PC-3 (cell line): ENCODE results near the gene DERL3. TPM values are rescaled to one million over a fixed set of nuclear protein-coding genes. Genes with fewer than 3 reads are reported as not detected.

ENCODE experiments used
- ATAC-seq: fragments of 200-7000 bp; cut with Tn5 transposase; 2 replicates; pipeline ENCODE4 v1.9.1; 2020; ENCODE audit warnings: mild to moderate bottlenecking, moderate library complexity
- BruUV-seq: library from RNA; stranded (reverse); fragments of 400-500 nt; replicated peaks from 2 replicates; lab custom pipeline; 2021; lab: Mats Ljungman, UMichigan
- CTCF ChIA-PET: fragments of 300-600 bp; sonication (Branson Sonifier 250); formaldehyde crosslinking; loops from one replicate; lab custom pipeline; 2022; ENCODE audit warnings: antibody characterized with exemption; lab: Charles Lee
- POLR2A ChIA-PET: fragments of 300-600 bp; sonication (Branson Sonifier 250); formaldehyde crosslinking; loops from one replicate; lab custom pipeline; 2022; ENCODE audit warnings: antibody characterized with exemption; ENCODE audit not compliant: unreplicated experiment; lab: Charles Lee
- DNase-seq: peaks from one replicate; pipeline ENCODE4 v3.0.0-alpha.2; 2015
- H2AFZ ChIP-seq: fragments of 300-600 bp; sonication (generic); 2 replicates; pipeline ENCODE4 v1.6.0; 2016; ENCODE audit warnings: antibody characterized with exemption, low read length
- H3F3A ChIP-seq: fragments of 300-600 bp; sonication (generic); one replicate; pipeline ENCODE4 v1.6.0; 2017; ENCODE audit warnings: antibody characterized with exemption, low read length, control low read depth, mild to moderate bottlenecking; ENCODE audit not compliant: unreplicated experiment
- H3K27ac ChIP-seq: fragments of 300-600 bp; sonication (generic); 2 replicates; pipeline ENCODE4 v1.5.1; 2016; ENCODE audit warnings: mild to moderate bottlenecking, low read length
- H3K27me3 ChIP-seq: fragments of 300-600 bp; sonication (generic); 2 replicates; pipeline ENCODE4 v1.6.1; 2016; ENCODE audit warnings: low read length, mixed read lengths
- H3K36me3 ChIP-seq: fragments of 300-600 bp; sonication (generic); 2 replicates; pipeline ENCODE4 v1.6.1; 2016; ENCODE audit warnings: low read depth, mixed run types, low read length, mixed read lengths
- H3K4me1 ChIP-seq: fragments of 300-600 bp; sonication (generic); 2 replicates; pipeline ENCODE4 v1.5.1; 2016; ENCODE audit warnings: low read length; ENCODE audit not compliant: insufficient read depth
- H3K4me2 ChIP-seq: fragments of 300-600 bp; sonication (generic); 2 replicates; pipeline ENCODE4 v1.6.0; 2016; ENCODE audit warnings: low read length
- H3K4me3 ChIP-seq: fragments of 300-600 bp; sonication (generic); 2 replicates; pipeline ENCODE4 v1.5.1; 2016; ENCODE audit warnings: mild to moderate bottlenecking, low read length, mixed read lengths
- H3K79me2 ChIP-seq: fragments of 300-600 bp; sonication (generic); 2 replicates; pipeline ENCODE4 v1.6.1; 2017; ENCODE audit warnings: low read length, mixed read lengths
- H3K9ac ChIP-seq: fragments of 300-600 bp; sonication (generic); 2 replicates; pipeline ENCODE4 v1.6.0; 2016; ENCODE audit warnings: mild to moderate bottlenecking, low read length
- H3K9me2 ChIP-seq: fragments of 300-600 bp; sonication (generic); replicated peaks from 2 replicates; pipeline ENCODE4 v1.6.1; 2016; ENCODE audit warnings: mixed run types, low read length, mixed read lengths
- H3K9me3 ChIP-seq: fragments of 300-600 bp; sonication (generic); 2 replicates; pipeline ENCODE4 v1.6.1; 2016; ENCODE audit warnings: low read length, mixed read lengths
- H4K20me1 ChIP-seq: fragments of 300-600 bp; sonication (generic); 2 replicates; pipeline ENCODE4 v1.6.1; 2016; ENCODE audit warnings: low read length, mixed read lengths
- CTCF ChIP-seq: fragments of 300-600 bp; sonication (generic); conservative IDR thresholded peaks from 2 replicates; pipeline ENCODE4 v1.5.1; 2017; ENCODE audit warnings: antibody characterized with exemption, low read depth, mild to moderate bottlenecking, low read length
- EZH2 ChIP-seq: fragments of 300-600 bp; sonication (generic); IDR thresholded peaks from one replicate; pipeline ENCODE4 v1.6.1; 2017; ENCODE audit warnings: antibody characterized with exemption, mild to moderate bottlenecking, low read length; ENCODE audit not compliant: unreplicated experiment
- EZH2phosphoT487 ChIP-seq: fragments of 300-600 bp; sonication (generic); IDR thresholded peaks from 2 replicates; pipeline ENCODE4 v1.6.1; 2018; ENCODE audit warnings: mild to moderate bottlenecking, antibody characterized with exemption, low read length, borderline replicate concordance
- intact Hi-C: fragments of 100-400 bp; cut with micrococcal nuclease; formaldehyde crosslinking; loops from 2 replicates; pipeline ENCODE4 v1.9.0; 2023
- total RNA-seq: library from RNA; depleted of rRNA; stranded (reverse); fragments of >200 nt; gene quantifications from 2 replicates; pipeline ENCODE4 v1.2.3, GENCODE V29; 2014

The DERL3 gene
- total RNA-seq, 1 experiment from 2014 or later: not detected

GRCh38 chr22:23844739-23845202, 6.0 kb upstream of the DERL3 start:
- CTCF ChIA-PET: no interaction called here
- no peaks in the 10 kb centered on the region for H3K9me2 ChIP-seq
- no peak overlapping the region for H3K9ac ChIP-seq
- TF ChIP-seq EZH2phosphoT487 (no peak), EZH2 (no peak), CTCF (no peak)
- DNase-seq: no peak
- no peaks in the 10 kb centered on the region for H4K20me1 ChIP-seq
- H3K4me2 ChIP-seq: no peak overlapping the region
- no peak overlapping the region for H2AFZ ChIP-seq
- H3K4me1 ChIP-seq: no peaks in the 10 kb centered on the region
- H3K27me3 ChIP-seq: no peaks in the 10 kb centered on the region
- no peak for ATAC-seq
- POLR2A ChIA-PET: no interaction called here
- no peaks in the 10 kb centered on the region for H3K79me2 ChIP-seq
- H3K36me3 ChIP-seq: no peaks in the 10 kb centered on the region
- H3K9me3 ChIP-seq: no peaks in the 10 kb centered on the region
- intact Hi-C loops: loop anchor here (5.0 kb wide), 2 partner anchors 77 to 302 kb away; partner anchors contain the start of gene CHCHD10
- no peak overlapping the region for H3K4me3 ChIP-seq
- H3K27ac ChIP-seq: no peak overlapping the region
- H3F3A ChIP-seq: no peaks in the 10 kb centered on the region
- no TSS peak for BruUV-seq

GRCh38 chr22:23842599-23842998, 3.8 kb upstream of the DERL3 start:
- no peak for DNase-seq
- H3K79me2 ChIP-seq: no peaks in the 10 kb centered on the region
- H4K20me1 ChIP-seq: no peaks in the 10 kb centered on the region
- no peak overlapping the region for H3K4me2 ChIP-seq
- H3F3A ChIP-seq: no peaks in the 10 kb centered on the region
- no peak for ATAC-seq
- no peak overlapping the region for H2AFZ ChIP-seq
- ChIA-PET CTCF (no interaction called here), POLR2A (no interaction called here)
- intact Hi-C loops: no loop called here
- no peak for TF ChIP-seq EZH2phosphoT487
- no peak for TF ChIP-seq CTCF
- TF ChIP-seq EZH2: no peak
- no peaks in the 10 kb centered on the region for H3K36me3 ChIP-seq
- H3K9ac ChIP-seq: no peak overlapping the region
- H3K27me3 ChIP-seq: no peaks in the 10 kb centered on the region
- no TSS peak for BruUV-seq
- H3K27ac ChIP-seq: no peak overlapping the region
- H3K9me2 ChIP-seq: no peaks in the 10 kb centered on the region
- 0 out of 2 replicates have a peak, but pooled peaks cover 3% of the 10 kb centered on the region for H3K4me1 ChIP-seq
- no peak overlapping the region for H3K4me3 ChIP-seq
- H3K9me3 ChIP-seq: no peaks in the 10 kb centered on the region

- intact Hi-C loops: no loop called here
- DNase-seq (no peak), ATAC-seq (no peak)
- H3K9me3 ChIP-seq: no peaks in the 10 kb centered on the region
- no peaks in the 10 kb centered on the region for H3K79me2 ChIP-seq
- no peaks in the 10 kb centered on the region for H4K20me1 ChIP-seq
- no peak overlapping the region for H3K27ac ChIP-seq
- H3K4me3 ChIP-seq: no peak overlapping the region
- 0 out of 2 replicates have a peak, but pooled peaks cover 3% of the 10 kb centered on the region for H3K4me1 ChIP-seq
- H3F3A ChIP-seq: no peaks in the 10 kb centered on the region
- ChIA-PET CTCF (no interaction called here), POLR2A (no interaction called here)
- BruUV-seq: no TSS peak
- no peak overlapping the region for H3K9ac ChIP-seq
- H2AFZ ChIP-seq: no peak overlapping the region
- no peaks in the 10 kb centered on the region for H3K27me3 ChIP-seq
- no peak overlapping the region for H3K4me2 ChIP-seq
- H3K9me2 ChIP-seq: no peaks in the 10 kb centered on the region
- no peak for TF ChIP-seq CTCF
- TF ChIP-seq EZH2: no peak
- TF ChIP-seq EZH2phosphoT487: no peak
- no peaks in the 10 kb centered on the region for H3K36me3 ChIP-seq
These were observed 3.1 kb upstream of the DERL3 start for GRCh38 chr22:23841736-23842445.
